GM20000 (cell line): ENCODE results near the gene FHL1.

Source experiments
- DNase-seq: peaks from one replicate; pipeline ENCODE4 v3.0.0; 2012; ENCODE audit warnings: low spot score
- CTCF ChIP-seq: IDR thresholded peaks from 2 replicates; pipeline ENCODE4 v1.5.1; 2012; ENCODE audit warnings: mild to moderate bottlenecking, control low read depth; ENCODE audit errors: extremely low read depth, missing control alignments

The FHL1 gene

GRCh38 chrX:136171420-136171819 lies 24.1 kb downstream of the FHL1 start:
- no peak for DNase-seq
- TF ChIP-seq CTCF, result no peak

DNA sequence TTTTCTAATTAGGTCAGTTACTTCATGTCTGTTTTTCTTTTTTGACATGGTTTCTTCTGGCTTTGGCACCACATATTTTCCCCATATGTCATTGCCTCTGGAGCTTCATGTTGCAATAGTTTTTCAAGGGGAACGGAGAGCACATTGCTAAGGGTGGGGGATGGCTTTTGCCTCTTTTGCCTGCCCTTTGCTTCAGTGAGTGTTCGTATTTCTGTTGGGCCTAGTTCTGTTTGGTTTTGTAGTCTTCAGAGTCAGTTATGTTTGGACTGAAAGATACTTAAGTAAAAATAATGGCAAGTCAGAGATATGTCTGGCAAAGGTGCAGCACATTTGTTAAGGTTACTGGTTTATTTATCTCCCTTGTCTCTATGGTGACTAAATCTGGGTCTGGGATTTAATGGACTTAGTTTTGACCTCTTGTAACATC lies 29.1 kb downstream of the FHL1 start:
- DNase-seq, result no peak
- no peak for TF ChIP-seq CTCF

GRCh38 chrX:136179133-136179532 lies 31.8 kb downstream of the FHL1 start:
- no peak for TF ChIP-seq CTCF
- no peak for DNase-seq

DNA sequence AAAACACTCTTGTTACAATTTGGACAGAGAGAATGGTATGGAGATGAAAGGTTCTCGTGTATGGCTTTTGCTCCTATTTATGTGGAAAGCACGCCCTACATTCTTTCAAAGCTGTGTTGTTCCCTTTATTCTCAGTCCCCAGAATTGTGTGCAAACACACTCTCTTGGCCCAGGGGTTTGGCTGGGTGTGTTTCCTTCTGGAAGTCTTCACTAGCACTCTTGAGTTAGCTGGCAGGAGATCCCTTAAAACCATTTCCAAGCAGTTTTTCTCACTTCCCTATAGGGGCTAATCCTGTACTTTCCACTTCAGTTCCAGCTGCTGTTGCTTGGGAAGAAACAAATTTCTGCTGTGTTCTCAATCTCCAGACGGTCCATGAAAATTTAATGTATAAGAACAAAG lies 35.1 kb downstream of the FHL1 start:
- no peak for TF ChIP-seq CTCF
- DNase-seq, result no peak

DNA sequence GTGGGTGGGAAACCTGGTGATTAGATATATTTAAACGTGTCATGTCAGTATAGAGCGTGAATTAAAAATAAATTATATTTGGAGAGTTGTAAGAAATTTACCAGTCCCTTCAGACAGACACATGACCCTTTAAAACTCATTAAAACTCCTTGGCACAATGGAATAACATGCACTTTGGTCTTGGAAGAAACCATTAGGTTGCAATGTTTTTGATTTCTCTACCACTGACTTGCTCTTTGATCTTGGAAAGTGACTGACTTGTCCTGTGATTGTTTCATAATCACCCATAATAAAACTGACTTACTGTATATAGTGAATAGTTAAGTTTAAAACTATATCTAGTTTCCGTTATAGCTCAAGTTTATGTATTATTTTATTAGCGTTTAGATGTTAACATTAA lies 35.8 kb downstream of the FHL1 start:
- no peak for TF ChIP-seq CTCF
- no peak for DNase-seq

DNA sequence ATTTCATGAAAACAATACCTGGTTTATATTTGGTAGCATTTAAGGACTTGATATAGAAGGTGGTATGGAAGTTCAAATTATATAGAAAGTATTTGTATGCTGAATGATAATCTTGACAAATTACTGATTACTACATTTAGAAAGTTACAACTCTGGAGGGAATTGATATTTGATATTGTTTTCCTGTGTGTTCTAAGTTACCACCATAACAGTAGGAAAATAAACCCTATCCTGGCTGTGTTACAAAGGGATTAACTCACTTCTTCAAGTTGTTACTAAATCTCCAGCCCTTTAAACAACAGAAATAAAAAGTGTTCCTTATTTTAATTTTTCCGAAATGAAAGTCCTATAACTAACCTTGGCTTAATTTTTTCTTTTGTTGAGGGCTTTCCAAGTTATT lies 36.6 kb downstream of the FHL1 start:
- DNase-seq, result no peak
- TF ChIP-seq CTCF, result no peak

DNA sequence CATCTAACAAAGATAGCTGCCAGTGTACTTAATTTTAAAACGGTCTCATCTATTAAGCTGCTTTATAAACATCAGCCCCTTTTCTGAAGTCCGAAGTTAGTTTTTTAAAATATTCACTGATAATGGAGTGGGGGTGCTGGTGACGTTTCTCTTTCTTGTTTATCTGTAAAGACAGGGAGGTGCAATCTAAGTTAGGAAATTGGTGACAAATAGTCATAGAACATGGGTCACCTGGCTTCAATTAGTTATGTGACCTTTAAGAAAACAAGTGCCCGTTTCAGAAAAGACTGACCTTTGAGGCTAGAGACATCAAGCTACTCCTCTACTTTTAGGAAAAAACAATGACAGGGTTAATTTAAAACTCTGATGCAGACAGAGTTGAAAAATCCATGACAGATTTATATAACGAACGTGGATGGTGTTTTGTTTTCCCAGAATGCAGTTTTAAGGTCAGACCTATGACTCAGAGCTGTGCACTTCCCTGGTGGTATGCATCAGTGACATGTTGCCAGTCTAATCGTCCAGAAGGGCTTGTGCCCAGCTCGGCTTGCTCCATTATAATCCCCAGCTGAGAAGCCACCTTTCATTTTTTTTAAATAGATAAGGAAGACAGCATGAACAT lies 38.2 kb downstream of the FHL1 start:
- no peak for DNase-seq
- TF ChIP-seq CTCF, result no peak
